Measurements from ENCODE around the gene ACCSL.

The ACCSL gene

DNA sequence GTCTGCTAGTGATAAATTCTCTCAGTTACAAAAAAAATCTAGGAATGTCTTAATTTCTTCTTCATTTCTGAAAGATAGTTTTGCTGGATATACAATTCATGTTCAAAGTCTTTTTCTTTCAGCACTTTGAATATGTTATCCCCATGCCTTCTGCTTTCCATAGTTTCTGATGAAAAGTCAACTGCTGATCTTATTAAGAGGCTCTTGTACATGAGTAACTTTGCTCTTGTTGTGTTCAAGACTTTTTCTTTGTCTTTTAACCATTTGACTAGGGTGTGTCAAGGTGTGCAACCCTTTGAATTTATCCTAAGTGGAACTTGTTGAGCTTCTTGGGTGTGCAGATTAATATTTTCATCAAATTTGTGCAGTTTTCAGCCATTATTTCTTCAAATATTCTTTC lies 22.1 kb upstream of the ACCSL start:
- TF ChIP-seq CREB1 (IDR thresholded peaks at IDR 0.05; ENCODE audit: low read depth) (no peak), FOXM1 (IDR thresholded peaks at IDR 0.05; ENCODE audit: borderline replicate concordance, low read depth) (no peak), EP300 (IDR thresholded peaks at IDR 0.05; ENCODE audit: borderline replicate concordance) (no peak), NFIC (IDR thresholded peaks at IDR 0.05) (no peak), CEBPB (IDR thresholded peaks at IDR 0.05) (no peak), TCF12 (IDR thresholded peaks at IDR 0.05; ENCODE audit: low read depth) (no peak), RAD21 (IDR thresholded peaks at IDR 0.05; ENCODE audit: low read depth) (no peak), YY1 (IDR thresholded peaks at IDR 0.05; ENCODE audit: low read depth) (no peak), EGR1 (IDR thresholded peaks at IDR 0.05) (no peak), ZBTB7A (IDR thresholded peaks at IDR 0.05; ENCODE audit: low read depth) (no peak)
- TF ChIP-seq, protein P1, sequence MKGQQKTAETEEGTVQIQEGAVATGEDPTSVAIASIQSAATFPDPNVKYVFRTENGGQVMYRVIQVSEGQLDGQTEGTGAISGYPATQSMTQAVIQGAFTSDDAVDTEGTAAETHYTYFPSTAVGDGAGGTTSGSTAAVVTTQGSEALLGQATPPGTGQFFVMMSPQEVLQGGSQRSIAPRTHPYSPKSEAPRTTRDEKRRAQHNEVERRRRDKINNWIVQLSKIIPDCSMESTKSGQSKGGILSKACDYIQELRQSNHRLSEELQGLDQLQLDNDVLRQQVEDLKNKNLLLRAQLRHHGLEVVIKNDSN (IDR thresholded peaks at IDR 0.05), result no peak

DNA sequence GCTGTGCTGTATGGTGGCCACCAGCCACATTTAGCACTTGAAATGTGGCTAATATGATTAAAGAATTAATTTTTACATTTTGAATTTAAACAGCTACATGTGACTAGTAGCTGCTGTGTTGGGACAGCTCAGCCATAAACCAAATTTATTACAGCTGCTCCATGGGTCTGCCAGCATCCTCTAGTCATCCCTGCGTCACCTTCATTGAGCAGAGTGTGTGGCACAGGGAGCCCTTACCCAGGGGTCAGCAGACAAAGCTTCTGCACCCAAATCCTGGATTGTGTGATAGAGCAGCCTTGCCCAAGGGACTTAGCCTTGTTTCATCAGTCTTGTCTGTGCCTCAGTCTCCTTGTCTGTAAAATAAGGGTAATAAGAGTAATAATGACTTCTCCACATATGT lies 19.4 kb upstream of the ACCSL start:
- TF ChIP-seq, protein P2, sequence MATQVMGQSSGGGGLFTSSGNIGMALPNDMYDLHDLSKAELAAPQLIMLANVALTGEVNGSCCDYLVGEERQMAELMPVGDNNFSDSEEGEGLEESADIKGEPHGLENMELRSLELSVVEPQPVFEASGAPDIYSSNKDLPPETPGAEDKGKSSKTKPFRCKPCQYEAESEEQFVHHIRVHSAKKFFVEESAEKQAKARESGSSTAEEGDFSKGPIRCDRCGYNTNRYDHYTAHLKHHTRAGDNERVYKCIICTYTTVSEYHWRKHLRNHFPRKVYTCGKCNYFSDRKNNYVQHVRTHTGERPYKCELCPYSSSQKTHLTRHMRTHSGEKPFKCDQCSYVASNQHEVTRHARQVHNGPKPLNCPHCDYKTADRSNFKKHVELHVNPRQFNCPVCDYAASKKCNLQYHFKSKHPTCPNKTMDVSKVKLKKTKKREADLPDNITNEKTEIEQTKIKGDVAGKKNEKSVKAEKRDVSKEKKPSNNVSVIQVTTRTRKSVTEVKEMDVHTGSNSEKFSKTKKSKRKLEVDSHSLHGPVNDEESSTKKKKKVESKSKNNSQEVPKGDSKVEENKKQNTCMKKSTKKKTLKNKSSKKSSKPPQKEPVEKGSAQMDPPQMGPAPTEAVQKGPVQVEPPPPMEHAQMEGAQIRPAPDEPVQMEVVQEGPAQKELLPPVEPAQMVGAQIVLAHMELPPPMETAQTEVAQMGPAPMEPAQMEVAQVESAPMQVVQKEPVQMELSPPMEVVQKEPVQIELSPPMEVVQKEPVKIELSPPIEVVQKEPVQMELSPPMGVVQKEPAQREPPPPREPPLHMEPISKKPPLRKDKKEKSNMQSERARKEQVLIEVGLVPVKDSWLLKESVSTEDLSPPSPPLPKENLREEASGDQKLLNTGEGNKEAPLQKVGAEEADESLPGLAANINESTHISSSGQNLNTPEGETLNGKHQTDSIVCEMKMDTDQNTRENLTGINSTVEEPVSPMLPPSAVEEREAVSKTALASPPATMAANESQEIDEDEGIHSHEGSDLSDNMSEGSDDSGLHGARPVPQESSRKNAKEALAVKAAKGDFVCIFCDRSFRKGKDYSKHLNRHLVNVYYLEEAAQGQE (IDR thresholded peaks at IDR 0.05; ENCODE audit: low read depth), result no peak
- TF ChIP-seq YY1 (IDR thresholded peaks at IDR 0.05; ENCODE audit: low read depth), result no peak
- no peak for TF ChIP-seq FOXM1 (IDR thresholded peaks at IDR 0.05; ENCODE audit: borderline replicate concordance, low read depth)
- no peak for TF ChIP-seq NFIC (IDR thresholded peaks at IDR 0.05)
- TF ChIP-seq TCF12 (IDR thresholded peaks at IDR 0.05; ENCODE audit: low read depth), result no peak
- TF ChIP-seq TAF1 (IDR thresholded peaks at IDR 0.05; ENCODE audit: low read depth), result no peak
- no peak for TF ChIP-seq RAD21 (IDR thresholded peaks at IDR 0.05; ENCODE audit: low read depth)
- TF ChIP-seq, protein P1 (IDR thresholded peaks at IDR 0.05), result no peak

DNA sequence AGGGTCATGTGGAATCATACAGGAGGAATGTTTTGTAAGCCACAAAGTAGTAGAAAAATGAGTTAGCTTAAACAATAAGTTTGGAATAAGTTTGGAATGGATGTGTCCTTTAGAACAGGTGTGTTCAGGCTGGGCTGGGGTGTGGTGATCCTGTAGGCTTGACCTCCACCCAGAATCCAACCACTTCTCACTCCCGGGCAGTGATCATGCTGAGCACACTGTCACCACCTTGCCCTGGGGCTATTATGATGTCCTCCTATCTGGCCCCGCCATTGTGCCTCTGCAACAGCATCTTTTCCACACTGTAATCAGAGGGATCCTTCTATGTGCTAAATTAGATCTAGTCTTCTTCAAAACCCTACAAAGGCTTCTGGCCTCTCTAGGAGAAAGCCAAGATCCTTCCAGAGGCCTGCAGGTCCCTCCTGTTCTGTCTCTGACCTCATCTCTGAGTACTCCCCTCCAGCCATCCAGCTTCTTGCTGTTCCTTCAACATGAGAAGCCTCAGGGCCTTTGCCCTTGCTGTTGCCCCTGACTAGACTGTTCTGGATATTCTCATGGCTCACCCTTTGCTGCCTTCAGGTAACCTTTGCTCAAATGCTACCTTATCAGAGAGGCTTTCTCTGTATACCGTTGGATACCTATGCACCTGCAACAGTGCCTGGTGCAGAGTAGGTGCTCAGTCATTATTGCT lies 18.8 kb upstream of the ACCSL start:
- no peak for TF ChIP-seq FOXM1 (IDR thresholded peaks at IDR 0.05; ENCODE audit: borderline replicate concordance, low read depth)
- no peak for TF ChIP-seq CEBPB (IDR thresholded peaks at IDR 0.05)
- no peak for TF ChIP-seq YY1 (IDR thresholded peaks at IDR 0.05; ENCODE audit: low read depth)
- no peak for TF ChIP-seq TAF1 (IDR thresholded peaks at IDR 0.05; ENCODE audit: low read depth)
- no peak for TF ChIP-seq RAD21 (IDR thresholded peaks at IDR 0.05; ENCODE audit: low read depth)
- TF ChIP-seq, protein P3, sequence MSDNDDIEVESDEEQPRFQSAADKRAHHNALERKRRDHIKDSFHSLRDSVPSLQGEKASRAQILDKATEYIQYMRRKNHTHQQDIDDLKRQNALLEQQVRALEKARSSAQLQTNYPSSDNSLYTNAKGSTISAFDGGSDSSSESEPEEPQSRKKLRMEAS (IDR thresholded peaks at IDR 0.05), result no peak
- TF ChIP-seq EGR1 (IDR thresholded peaks at IDR 0.05), result no peak
- TF ChIP-seq, protein P1 (IDR thresholded peaks at IDR 0.05), result no peak
- TF ChIP-seq EP300 (IDR thresholded peaks at IDR 0.05; ENCODE audit: borderline replicate concordance), result no peak
- TF ChIP-seq TCF12 (IDR thresholded peaks at IDR 0.05; ENCODE audit: low read depth), result no peak
- TF ChIP-seq, protein P2 (IDR thresholded peaks at IDR 0.05; ENCODE audit: low read depth), result no peak

DNA sequence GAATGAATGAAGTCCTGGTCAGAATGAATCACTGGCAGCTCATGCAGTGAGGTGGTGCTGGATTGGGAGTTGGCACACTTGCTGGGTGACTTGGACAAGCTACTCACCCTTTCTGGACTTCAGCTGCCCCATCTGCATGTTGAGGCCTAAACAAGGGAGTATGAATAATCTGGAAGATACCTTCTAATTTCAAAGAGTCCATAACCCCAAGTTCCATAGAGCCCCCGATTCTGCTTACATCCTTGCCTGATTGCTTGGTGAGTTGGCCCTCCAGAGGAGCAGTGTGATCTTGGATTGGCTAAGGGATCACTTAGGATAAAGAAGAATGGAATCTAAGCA lies 18.3 kb upstream of the ACCSL start:
- TF ChIP-seq CEBPB (IDR thresholded peaks at IDR 0.05) (no peak), TCF12 (IDR thresholded peaks at IDR 0.05; ENCODE audit: low read depth) (no peak), NFIC (IDR thresholded peaks at IDR 0.05) (no peak), YY1 (IDR thresholded peaks at IDR 0.05; ENCODE audit: low read depth) (no peak), EP300 (IDR thresholded peaks at IDR 0.05; ENCODE audit: borderline replicate concordance) (no peak), EGR1 (IDR thresholded peaks at IDR 0.05) (no peak), CREB1 (IDR thresholded peaks at IDR 0.05; ENCODE audit: low read depth) (no peak), FOXM1 (IDR thresholded peaks at IDR 0.05; ENCODE audit: borderline replicate concordance, low read depth) (no peak), RAD21 (IDR thresholded peaks at IDR 0.05; ENCODE audit: low read depth) (no peak), TEAD4 (IDR thresholded peaks at IDR 0.05) (no peak)
- TF ChIP-seq, protein P1 (IDR thresholded peaks at IDR 0.05), result no peak
- TF ChIP-seq, protein P3 (IDR thresholded peaks at IDR 0.05), result no peak
- TF ChIP-seq, protein P2 (IDR thresholded peaks at IDR 0.05; ENCODE audit: low read depth), result no peak

All from Ishikawa (cell line).